MM.1S (cell line): Measurements from ENCODE around the gene KCNH1.
"Not testable (repeated sequence)": the region's sequence is repeated elsewhere in the genome, so short reads cannot be mapped to it uniquely, and the experiment has no call there.

ENCODE experiments used
- DNase-seq: peaks from one replicate; pipeline ENCODE4 v3.0.0-alpha.2; 2015
- H2AFZ ChIP-seq: fragments of 300-600 bp; sonication (generic); 2 replicates; pipeline ENCODE4 v1.6.0; 2016; ENCODE audit warnings: antibody characterized with exemption, low read length
- H3F3A ChIP-seq: fragments of 300-600 bp; sonication (generic); 2 replicates; pipeline ENCODE4 v1.6.1; 2016; ENCODE audit warnings: mild to moderate bottlenecking, antibody characterized with exemption, low read length, moderate library complexity, mixed read lengths; ENCODE audit not compliant: insufficient read depth
- H3K27ac ChIP-seq: fragments of 300-600 bp; sonication (generic); 2 replicates; pipeline ENCODE4 v1.5.1; 2016; ENCODE audit warnings: mild to moderate bottlenecking, low read length
- H3K27me3 ChIP-seq: fragments of 300-600 bp; sonication (generic); replicated peaks from 2 replicates; pipeline ENCODE4 v1.6.0; 2016; ENCODE audit warnings: low read length; ENCODE audit not compliant: insufficient read depth
- H3K36me3 ChIP-seq: fragments of 300-600 bp; sonication (generic); replicated peaks from 2 replicates; pipeline ENCODE4 v1.6.1; 2016; ENCODE audit warnings: mild to moderate bottlenecking, low read length, mixed read lengths; ENCODE audit not compliant: insufficient read depth
- H3K4me1 ChIP-seq: fragments of 300-600 bp; sonication (generic); 2 replicates; pipeline ENCODE4 v1.6.1; 2016; ENCODE audit warnings: low read length, mixed read lengths
- H3K4me2 ChIP-seq: fragments of 300-600 bp; sonication (generic); 2 replicates; pipeline ENCODE4 v1.6.0; 2016; ENCODE audit warnings: low read depth, low read length
- H3K4me3 ChIP-seq: fragments of 300-600 bp; sonication (generic); 2 replicates; pipeline ENCODE4 v1.5.1; 2016; ENCODE audit warnings: low read length, mixed read lengths
- H3K79me2 ChIP-seq: fragments of 300-600 bp; sonication (generic); 2 replicates; pipeline ENCODE4 v1.6.1; 2016; ENCODE audit warnings: mixed run types, low read length, mixed read lengths
- H3K9ac ChIP-seq: fragments of 300-600 bp; sonication (generic); 2 replicates; pipeline ENCODE4 v1.6.1; 2016; ENCODE audit warnings: low read length, mixed read lengths
- H3K9me2 ChIP-seq: fragments of 300-600 bp; sonication (generic); replicated peaks from 2 replicates; pipeline ENCODE4 v1.6.1; 2016; ENCODE audit warnings: mild to moderate bottlenecking, low read length, mixed read lengths; ENCODE audit not compliant: insufficient read depth
- H3K9me3 ChIP-seq: fragments of 300-600 bp; sonication (generic); replicated peaks from 2 replicates; pipeline ENCODE4 v1.6.1; 2016; ENCODE audit warnings: mild to moderate bottlenecking, low read length, mixed read lengths; ENCODE audit not compliant: insufficient read depth
- H4K20me1 ChIP-seq: fragments of 300-600 bp; sonication (generic); 2 replicates; pipeline ENCODE4 v1.6.1; 2016; ENCODE audit warnings: mild to moderate bottlenecking, low read length, moderate library complexity, mixed read lengths; ENCODE audit not compliant: insufficient read depth
- EZH2 ChIP-seq: fragments of 300-600 bp; sonication (generic); optimal IDR thresholded peaks from 2 replicates; pipeline ENCODE3; 2017; ENCODE audit warnings: low read depth, mild to moderate bottlenecking, antibody characterized with exemption, low read length, mixed read lengths
- EZH2phosphoT487 ChIP-seq: fragments of 300-600 bp; sonication (generic); IDR thresholded peaks from 2 replicates; pipeline ENCODE4 v1.6.1; 2018; ENCODE audit warnings: antibody characterized with exemption, low read length
- TF ChIP-seq, protein P1 (sequence below): fragments of 300-600 bp; sonication (generic); IDR thresholded peaks from 2 replicates; pipeline ENCODE4 v1.5.1; 2016; ENCODE audit warnings: antibody characterized with exemption, low read length, mixed read lengths

KCNH1 gene

DNA sequence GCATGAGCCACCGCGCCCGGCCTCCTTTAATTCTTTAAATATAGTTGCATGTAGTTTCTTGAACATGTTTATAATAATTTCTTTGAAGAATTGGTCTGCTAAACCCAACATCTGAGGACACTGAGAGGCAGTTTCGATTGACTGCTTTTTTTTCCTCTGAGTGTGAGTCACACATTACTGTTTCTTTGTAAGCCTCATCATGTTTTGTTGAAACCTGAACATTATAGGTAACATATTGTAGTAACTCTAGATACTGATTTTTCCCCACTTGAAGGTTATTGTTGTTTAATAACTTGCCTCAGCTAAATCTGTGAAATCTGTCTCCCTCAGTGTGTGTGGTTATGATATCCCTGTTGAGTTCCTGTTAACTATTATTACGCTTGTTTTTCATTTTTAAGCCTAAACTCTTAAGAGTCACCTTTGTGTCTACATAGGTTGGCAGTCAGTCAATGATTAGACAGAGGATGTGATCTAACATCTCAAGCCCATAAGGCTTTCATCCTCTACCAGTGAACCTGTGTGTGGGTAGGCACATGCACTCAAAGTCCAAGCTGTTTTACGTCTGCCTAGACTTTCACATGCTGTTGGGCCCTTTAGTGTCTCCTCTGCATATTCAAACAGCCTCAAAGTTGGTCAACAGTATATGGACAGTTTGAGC lies 155.5 kb downstream of the KCNH1 start:
- Histone ChIP-seq H2AFZ (no peak overlapping the region), H3K27ac (no peak overlapping the region), H3K4me1 (no peaks in the 10 kb centered on the region), H3K27me3 (no peaks in the 10 kb centered on the region), H3K9me2 (no peaks in the 10 kb centered on the region; the same call in 1 of the 2 replicates), H3K4me2 (no peak overlapping the region), H3K79me2 (no peaks in the 10 kb centered on the region), H3K36me3 (no peaks in the 10 kb centered on the region), H3K9ac (no peak overlapping the region), H3K9me3 (no peaks in the 10 kb centered on the region), H3K4me3 (no peak overlapping the region), H4K20me1 (no peaks in the 10 kb centered on the region), H3F3A (no peaks in the 10 kb centered on the region)
- DNase-seq = no peak
- TF ChIP-seq EZH2 (no peak), EZH2phosphoT487 (no peak)
- TF ChIP-seq, protein P1, sequence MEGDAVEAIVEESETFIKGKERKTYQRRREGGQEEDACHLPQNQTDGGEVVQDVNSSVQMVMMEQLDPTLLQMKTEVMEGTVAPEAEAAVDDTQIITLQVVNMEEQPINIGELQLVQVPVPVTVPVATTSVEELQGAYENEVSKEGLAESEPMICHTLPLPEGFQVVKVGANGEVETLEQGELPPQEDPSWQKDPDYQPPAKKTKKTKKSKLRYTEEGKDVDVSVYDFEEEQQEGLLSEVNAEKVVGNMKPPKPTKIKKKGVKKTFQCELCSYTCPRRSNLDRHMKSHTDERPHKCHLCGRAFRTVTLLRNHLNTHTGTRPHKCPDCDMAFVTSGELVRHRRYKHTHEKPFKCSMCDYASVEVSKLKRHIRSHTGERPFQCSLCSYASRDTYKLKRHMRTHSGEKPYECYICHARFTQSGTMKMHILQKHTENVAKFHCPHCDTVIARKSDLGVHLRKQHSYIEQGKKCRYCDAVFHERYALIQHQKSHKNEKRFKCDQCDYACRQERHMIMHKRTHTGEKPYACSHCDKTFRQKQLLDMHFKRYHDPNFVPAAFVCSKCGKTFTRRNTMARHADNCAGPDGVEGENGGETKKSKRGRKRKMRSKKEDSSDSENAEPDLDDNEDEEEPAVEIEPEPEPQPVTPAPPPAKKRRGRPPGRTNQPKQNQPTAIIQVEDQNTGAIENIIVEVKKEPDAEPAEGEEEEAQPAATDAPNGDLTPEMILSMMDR = no peak

GRCh38 chr1:210951279-210951678 lies 182.7 kb downstream of the KCNH1 start:
- no peak for DNase-seq
- Histone ChIP-seq H3K9me2 (no peaks in the 10 kb centered on the region), H3K27me3 (no peaks in the 10 kb centered on the region), H2AFZ (no peak overlapping the region), H3K4me1 (no peaks in the 10 kb centered on the region), H3K9me3 (no peaks in the 10 kb centered on the region), H3K9ac (no peak overlapping the region), H3F3A (no peaks in the 10 kb centered on the region), H4K20me1 (no peaks in the 10 kb centered on the region), H3K79me2 (no peaks in the 10 kb centered on the region), H3K4me2 (no peak overlapping the region), H3K27ac (no peak overlapping the region), H3K36me3 (no peaks in the 10 kb centered on the region), H3K4me3 (no peak overlapping the region)
- TF ChIP-seq, protein P1 = no peak
- TF ChIP-seq EZH2phosphoT487 (no peak), EZH2 (no peak)

GRCh38 chr1:210949940-210950546 lies 183.9 kb downstream of the KCNH1 start:
- H3K27me3 ChIP-seq, H3K9ac ChIP-seq, H3K27ac ChIP-seq, H3K4me2 ChIP-seq, H3K4me1 ChIP-seq, H3K79me2 ChIP-seq, H3K4me3 ChIP-seq, H3K36me3 ChIP-seq, H3K9me2 ChIP-seq, H2AFZ ChIP-seq, H3F3A ChIP-seq, H4K20me1 ChIP-seq, H3K9me3 ChIP-seq: not testable (repeated sequence)
- TF ChIP-seq, protein P1 = peak; percentile 77
- DNase-seq = peak; percentile 66
